ENCODE data around the gene EHMT1.
"Not testable (repeated sequence)": the region's sequence is repeated elsewhere in the genome, so short reads cannot be mapped to it uniquely, and the experiment has no call there.

Gene EHMT1

DNA sequence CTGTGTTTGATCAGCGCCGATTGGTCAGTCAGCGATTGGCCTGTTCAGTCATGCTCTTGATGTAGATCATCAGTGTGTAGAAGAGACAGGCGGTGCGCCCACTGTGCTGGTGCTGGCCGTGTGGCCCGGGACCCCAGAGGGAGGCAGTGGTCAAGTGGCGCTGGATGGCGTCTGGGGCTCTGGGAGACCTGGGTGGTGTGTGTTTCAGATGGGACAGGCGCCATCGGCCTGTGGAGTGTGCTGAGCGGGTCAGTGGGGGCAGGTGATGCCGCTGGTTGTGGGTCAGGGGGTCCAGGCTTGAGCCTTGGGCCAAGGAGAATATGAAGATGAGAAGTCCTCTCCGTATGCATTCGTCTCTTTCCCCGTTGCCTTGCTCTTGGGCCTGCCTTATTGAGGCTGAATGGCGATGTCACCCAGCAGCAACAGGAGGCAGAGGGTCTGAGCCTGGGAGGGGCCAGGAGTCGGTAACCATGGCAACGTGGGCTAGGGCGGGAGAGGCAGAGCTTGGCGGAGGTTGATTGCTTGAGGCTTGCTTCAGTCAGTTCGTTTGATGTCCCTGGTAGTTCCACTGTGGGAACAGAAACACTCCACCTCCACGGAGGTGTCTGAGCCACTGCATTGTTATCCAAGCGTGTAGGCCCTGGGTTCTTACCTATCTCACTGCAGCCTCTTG lies 141.0 kb downstream of the EHMT1 start:
- no peak for DNase-seq (ENCODE audit: low read depth in 3 of 3)

DNA sequence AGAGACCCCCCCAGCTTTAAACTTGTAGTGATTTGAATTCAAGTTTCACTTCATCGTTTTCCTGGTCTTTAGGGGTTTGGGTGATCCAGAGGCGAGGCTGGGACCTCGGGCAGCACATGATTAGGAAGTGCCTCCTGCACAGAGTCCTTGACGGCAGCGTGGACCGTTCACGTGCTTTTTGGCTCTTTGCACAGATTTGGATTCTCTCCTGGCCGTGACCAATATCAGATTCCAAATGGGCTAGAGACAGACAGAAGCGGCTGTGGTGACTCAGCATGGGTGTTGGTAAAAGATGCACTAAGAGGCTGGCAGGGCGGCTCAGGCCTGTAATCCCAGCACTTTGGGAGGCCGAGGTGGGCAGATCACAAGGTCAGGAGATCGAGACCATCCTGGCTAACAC lies 141.6 kb downstream of the EHMT1 start:
- DNase-seq (ENCODE audit: low read depth in 3 of 3): no peak

DNA sequence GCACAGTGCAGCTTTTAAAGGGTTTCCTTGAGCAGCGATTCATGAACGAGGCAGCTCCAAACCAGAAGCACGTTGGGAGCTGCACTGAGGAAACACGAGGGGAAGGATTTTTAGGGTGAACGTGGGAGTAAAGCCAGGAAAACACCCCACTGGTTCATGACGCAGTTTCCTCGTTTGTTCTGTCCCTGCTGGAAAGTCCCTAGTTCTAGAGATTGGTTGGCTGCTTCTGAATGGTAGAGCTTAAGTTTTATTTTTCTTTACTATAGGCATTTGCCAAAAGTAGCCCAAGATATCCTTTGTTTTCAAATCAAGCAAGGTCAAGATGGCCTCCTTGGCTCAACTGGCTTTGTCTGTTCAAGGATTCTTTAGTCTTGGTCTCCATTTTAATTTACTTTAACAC lies 142.2 kb downstream of the EHMT1 start:
- no peak for DNase-seq (ENCODE audit: low read depth in 3 of 3)

DNA sequence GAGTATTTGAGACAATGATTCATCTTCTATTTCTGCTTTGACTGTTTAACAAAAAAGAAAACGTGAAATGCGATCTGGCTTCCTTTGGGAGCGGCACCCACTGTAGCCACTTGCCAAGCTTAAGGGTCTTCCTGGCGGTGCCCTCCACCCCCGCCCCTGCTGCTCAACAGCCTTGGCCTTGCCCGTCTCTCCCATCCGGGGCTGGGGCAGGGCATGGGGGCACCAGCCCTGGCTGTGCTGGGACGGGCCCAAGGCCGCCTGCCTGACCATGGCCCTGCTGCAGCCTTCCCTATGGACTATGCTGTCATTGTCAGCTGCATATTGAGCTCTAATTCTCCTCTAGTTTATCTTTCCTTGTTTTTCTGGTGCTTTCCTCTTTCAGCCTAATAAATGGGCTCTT lies 143.0 kb downstream of the EHMT1 start:
- no peak for DNase-seq (ENCODE audit: low read depth in 3 of 3)

DNA sequence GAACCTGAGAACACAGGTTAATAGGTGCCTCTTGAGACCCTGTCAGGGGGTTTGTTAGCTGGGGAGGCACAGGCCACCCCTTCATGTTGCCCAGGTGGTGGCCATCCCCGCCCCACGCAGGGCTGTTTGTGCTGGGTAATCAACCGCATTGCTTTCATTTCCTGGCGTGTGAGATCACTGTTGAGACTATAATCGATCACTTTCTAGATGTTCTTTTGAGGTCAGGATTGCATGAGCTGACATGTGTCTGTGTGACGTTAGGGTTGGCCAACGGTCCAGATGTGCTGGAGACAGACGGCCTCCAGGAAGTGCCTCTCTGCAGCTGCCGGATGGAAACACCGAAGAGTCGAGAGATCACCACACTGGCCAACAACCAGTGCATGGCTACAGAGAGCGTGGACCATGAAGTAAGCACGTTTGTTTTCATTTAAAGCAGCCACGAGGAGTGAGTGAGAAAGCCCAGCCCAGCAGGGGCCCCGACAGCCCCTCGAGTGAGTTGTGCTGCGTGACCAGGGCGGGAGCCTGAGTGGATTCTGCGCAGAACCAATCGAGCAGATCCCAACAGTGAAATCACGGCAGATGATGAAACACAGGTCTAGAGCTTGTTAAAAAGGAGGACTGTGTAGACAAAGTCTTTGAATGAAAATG lies 143.7 kb downstream of the EHMT1 start:
- DNase-seq (ENCODE audit: low read depth in 3 of 3): no peak

DNA sequence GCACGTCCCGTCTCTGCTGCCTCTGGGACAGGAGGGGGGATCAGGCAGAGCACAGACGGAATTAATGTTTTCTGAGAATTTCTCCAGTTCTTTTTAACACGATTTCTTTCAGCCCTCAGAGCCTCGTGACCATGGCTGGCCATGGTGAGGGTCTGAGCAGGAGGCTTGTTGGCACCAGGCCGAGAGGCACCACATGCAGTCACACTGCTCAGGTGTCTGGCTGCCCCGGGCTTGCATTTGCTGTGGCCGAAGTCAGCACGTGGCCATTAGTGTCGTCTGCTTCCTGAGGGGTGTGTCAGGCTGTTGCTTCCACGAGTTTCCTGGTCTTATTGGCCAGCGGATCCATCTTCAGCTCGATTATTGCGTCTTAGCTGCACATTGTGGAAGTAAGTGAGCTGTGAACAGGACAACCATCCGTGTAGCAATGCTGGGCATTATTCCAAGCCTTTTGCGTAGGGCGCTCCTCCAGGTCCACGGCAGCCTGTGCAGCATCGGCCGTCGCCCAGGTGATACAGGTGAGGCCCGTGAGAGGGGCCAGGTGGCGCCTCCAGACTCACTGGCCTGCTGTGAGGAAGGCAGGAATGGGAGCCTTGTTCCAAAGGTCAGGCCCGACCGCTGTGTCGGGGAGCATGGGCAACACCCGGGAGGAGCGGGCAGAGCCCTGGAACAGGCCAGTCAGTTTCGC lies 144.6 kb downstream of the EHMT1 start:
- DNase-seq (ENCODE audit: low read depth in 3 of 3): no peak

DNA sequence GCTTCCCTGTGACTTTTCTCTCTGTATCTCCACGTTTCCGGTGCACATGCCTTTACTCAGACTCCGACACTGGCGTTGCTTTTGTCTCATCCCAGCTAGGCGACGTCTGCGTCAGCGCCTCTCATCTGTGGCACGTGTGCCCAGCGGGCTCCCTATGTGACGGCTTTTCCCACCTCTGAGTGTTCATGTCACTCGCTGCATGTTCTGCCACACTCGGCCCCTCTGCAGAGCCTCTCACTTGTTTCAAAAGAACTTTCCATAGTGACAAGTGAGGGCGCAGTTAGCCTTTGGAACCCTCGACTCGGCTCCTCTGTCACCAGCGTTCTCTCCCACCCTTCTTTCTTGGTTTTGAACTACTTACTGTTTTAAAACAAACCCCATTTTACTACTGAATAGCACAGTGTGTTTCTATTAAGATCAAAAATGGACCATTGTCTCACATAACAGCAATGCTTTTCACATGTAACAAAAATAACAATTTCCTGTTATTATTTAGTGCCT lies 145.4 kb downstream of the EHMT1 start:
- DNase-seq (ENCODE audit: low read depth in 3 of 3): no peak

DNA sequence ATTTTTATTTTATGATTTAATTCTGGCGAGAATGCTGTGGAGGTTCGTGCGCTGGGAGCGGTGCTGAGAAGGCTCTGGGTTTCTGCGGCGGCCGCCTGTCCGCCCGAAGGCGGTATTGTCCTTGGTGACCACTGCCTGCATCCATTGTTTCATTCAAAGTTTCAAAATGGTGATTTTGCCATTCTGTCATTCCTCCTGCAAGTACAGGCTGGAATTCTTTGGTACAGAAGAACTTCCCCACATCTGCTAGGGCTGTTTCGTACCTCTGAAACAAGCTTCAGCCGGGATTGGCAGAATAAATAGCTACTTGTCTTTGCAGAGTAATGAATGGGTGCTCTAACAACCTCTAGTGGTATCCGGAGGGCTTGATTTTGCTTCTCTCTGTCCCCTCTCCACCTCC lies 146.2 kb downstream of the EHMT1 start:
- no peak for DNase-seq (ENCODE audit: low read depth in 3 of 3)

DNA sequence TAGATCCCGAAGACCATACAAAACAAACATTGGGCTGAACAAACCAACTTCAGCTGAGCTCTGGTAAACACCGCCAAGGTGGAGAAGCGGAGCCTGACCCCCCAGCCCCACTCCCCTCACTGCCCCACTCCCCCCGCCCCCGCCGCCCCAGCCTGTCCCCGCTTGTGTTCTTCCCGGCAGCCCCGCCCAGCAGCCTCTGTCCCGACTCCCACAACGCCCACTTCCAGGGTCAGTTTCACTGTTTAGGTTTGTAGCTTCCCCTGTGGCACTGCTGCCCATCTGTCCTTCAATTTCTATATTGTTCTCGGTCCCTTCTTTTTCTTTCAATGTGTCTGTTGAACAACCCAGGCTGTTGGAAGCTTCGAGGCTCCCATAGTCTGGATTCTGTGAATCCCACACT lies 146.7 kb downstream of the EHMT1 start:
- DNase-seq (ENCODE audit: low read depth in 3 of 3): no peak

DNA sequence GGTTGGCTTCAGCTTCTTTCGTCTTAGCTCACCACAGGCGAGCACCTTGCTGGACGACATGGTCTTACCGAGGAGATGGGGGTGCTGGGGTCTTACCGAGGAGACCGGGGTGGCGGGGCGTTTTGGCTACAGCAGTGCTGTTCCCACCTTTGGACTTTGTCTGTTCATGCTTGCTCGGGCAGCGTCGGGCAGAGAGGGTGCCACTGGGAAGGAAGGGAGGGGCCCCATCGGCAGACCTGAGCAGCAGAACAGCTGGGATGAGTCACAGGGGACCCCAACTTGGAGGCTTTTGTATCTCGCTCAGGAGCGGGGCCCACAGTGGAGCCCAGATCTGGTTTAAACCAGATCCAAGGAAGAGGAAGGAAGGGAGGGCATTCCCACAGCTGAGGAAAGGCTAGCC lies 152.8 kb downstream of the EHMT1 start:
- no peak for DNase-seq (ENCODE audit: low read depth in 3 of 3)

DNA sequence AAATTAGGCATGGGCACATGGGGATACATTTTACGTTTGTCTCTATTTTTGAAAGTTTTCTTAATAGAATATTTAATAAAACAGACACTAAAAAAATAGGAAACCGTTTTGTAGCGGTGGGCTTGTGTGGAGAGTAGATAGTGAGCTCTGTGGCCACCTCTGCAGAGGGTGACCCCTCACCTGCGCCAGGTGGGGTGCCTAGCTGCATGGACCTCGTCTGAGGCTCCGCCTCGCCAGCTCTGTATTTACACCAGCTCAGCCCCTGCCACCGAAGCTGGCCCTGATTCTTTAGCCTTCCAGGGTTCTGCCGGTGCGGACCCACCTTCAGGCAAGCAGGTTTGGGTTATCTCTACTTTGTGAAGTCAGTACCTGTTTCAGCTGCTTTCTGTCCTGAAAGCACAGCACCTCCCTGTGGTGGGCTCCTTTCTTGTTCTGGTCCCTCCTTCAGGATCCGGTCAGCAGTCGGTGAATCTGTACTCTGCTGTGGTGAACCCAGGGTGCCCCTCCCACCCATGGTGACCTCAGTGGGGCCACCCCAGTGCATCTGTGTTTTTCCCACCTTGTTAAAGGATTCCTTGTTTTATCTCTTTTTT lies 153.6 kb downstream of the EHMT1 start:
- no peak for DNase-seq (ENCODE audit: low read depth in 3 of 3)

DNA sequence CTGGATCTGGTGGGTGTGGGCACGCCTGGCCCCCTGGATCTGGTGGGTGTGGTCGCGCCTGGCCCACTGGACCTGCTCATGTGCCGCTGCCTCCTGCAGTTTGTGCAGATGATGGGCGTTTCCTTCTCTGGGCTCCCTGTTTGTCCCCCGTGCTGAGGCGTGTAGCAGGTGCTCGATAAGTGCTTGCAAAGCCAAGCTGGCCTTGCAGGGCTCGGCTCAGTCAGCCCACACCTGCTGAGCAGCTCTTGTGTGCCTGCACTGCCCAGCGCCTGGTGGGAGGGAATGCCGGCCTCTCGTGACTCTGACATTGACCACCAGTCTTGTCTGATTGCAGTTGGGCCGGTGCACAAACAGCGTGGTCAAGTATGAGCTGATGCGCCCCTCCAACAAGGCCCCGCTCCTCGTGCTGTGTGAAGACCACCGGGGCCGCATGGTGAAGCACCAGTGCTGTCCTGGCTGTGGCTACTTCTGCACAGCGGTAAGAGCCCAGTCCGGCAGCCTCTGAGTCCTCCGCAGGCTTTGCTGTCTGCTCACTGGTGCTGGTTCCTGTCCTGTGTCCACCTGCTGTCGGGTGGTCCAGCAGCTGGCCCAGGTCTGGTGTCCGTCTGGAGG lies 156.1 kb downstream of the EHMT1 start:
- no peak for DNase-seq (ENCODE audit: low read depth in 3 of 3)

DNA sequence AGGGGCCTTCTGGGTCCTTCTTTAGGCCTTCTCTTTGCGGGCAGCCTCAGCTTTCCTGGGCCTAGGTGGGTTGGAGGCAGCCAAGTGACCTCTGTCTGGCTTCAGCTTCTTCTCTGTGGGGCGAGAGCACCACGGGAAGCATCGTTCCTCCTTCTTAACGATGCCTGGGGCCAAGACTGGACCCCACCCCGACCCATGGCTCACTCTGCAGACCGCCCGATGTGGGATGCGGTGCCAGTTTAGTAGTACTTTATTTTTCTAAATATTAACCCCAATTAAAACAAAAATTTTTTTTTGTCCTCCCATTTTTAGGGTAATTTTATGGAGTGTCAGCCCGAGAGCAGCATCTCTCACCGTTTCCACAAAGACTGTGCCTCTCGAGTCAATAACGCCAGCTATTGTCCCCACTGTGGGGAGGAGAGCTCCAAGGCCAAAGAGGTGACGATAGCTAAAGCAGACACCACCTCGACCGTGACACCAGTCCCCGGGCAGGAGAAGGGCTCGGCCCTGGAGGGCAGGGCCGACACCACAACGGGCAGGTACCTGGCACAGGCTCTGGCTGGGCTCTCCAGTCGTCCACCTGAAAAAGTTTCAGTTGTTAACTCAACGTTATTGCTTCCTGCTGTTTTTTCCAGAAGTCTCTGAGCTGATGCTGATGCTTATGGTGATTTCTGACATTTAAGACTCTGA lies 157.6 kb downstream of the EHMT1 start:
- DNase-seq (ENCODE audit: low read depth in 3 of 3): no peak

DNA sequence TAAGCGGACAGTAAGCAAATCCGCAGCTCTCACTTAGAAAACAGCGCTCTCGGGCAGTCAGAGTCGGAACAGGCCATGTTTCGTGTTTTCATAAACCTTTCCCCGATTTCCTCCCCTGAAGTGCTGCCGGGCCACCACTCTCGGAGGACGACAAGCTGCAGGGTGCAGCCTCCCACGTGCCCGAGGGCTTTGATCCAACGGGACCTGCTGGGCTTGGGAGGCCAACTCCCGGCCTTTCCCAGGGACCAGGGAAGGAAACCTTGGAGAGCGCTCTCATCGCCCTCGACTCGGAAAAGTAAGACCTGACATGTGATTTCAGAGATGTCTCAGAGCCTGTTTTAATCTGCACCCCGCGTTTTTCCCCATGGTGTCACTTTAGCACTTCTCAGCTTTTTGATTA lies 159.0 kb downstream of the EHMT1 start:
- DNase-seq (ENCODE audit: low read depth in 3 of 3): no peak

DNA sequence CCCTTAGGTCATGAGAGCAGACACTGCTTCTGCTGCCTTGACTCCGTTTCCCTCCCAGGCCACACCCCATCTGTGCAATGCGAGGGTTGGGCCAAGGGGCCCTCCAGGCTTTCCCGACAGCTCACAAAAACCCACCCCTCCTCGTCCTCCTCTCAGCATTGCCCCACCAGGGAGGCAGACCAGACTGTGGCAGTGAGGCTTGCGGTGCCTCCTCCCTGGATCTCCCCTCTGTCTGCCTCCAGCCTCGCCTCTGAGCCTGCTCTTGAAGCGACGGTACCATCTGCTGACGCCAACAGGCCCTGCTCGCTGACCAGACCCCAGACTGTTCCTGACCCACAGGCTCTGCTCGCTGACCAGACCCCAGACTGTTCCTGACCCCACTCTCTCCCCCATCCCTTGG lies 159.5 kb downstream of the EHMT1 start:
- no peak for DNase-seq (ENCODE audit: low read depth in 3 of 3)

DNA sequence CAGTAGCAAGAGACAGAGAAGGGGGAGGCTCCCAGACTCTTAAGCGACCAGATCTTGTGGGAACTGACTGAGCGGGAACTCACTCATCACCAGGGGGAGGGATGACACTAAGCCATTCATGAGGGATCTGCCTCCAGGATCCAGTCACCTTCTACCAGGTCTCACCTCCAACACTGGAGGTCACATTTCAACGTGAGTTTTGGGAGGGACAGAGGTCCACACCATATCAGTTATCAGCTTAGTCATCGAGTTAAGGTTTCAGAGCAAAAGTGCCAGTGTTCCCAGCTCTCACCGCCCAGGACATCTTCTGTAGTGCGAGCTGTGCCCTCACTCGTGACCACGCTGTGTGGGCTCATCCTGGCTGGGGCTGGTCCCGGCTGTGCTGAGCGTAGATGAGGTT lies 160.1 kb downstream of the EHMT1 start:
- DNase-seq (ENCODE audit: low read depth in 3 of 3): no peak

DNA sequence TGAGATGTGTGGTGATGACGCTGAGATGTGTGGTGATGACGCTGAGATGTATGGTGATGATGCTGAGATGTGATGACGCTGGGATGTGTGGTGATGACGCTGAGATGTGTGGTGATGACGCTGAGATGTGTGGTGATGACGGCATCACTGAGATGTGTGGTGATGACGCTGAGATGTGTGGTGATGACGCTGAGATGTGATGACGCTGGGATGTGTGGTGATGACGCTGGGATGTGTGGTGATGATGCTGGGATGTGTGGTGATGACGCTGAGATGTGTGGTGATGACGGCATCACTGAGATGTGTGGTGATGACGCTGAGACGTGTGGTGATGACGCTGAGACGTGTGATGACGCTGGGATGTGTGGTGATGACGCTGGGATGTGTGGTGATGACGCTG lies 161.2 kb downstream of the EHMT1 start:
- DNase-seq (ENCODE audit: low read depth in 3 of 3): not testable (repeated sequence)

DNA sequence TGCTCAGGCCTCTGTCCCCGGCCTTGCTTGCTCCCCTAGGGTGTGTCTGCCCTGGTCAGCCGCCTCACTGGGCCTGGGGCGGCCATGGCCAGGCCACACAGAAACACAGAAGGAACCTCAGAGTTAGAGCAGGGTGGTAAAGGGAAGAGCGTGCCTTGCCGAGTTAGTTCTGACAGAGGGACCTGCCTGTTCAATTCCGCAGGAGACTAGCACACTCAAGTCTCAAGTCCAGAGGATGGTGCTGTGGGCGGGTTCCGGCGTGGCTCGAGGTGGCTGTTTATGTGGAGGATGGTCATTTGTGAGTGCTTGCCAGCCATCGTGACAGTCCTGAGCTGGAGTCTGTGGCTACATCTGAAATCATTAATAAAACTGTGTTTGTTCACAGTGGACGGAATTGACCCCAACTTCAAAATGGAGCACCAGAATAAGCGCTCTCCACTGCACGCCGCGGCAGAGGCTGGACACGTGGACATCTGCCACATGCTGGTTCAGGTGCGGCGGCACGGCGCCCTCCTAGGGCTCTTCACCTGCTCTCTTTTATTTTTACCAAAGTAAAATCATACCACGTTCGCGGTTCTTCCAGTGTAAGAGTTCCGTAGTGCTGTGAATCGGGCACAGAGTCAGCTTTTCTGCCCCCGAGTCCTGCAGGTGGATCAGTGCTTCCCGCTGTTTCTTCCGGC lies 163.2 kb downstream of the EHMT1 start:
- no peak for DNase-seq (ENCODE audit: low read depth in 3 of 3)

DNA sequence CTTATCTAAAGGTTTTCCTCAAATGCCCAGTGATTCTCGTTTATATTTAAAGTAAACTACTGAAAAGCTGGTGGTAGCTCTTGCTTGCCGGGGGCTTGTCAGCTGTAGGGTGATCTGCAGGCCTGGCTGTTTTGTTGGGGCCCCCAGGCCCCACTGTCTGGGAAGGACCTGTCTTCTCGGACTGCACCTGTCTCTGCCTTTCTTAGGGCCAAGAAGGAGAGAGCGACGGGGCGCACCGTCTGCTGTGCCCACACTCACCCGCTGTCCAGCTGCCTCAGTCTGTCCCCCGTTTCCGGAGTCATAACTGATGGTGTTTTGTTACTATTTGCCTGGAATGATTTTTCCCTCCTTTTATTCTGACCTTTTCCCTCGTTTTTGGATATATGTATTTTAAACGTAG lies 164.7 kb downstream of the EHMT1 start:
- DNase-seq (ENCODE audit: low read depth in 3 of 3): no peak

DNA sequence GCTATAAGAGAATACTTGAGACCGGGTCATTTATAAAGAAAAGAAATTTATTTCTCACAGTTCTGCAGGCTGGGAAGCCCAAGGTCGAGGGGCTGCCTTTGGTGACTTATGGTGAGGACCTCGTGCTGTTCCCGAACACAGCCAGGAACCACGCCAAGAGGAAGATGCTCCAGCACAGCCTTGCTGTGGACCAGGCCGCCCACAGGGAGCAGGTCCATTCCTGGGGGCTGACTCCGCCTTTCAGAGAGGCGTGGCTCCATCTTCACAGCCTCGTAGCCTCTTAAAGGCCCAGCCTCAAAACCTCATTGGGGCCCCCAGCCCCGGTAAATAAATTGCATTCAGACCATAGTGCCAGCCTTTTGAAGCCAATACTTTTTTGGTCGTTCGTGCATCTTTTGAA lies 165.2 kb downstream of the EHMT1 start:
- DNase-seq (ENCODE audit: low read depth in 3 of 3): no peak

Data from stimulated activated CD4-positive, alpha-beta T cell treated with anti-CD3 and anti-CD28 coated beads, TNF-alpha, amount 100 ng/mL, for 48 hours (primary cell).